ENCODE results near the gene ERAL1. TPM values are rescaled to one million over a fixed set of nuclear protein-coding genes. Genes with fewer than 3 reads are reported as not detected.

ERAL1 gene
- total RNA-seq, 1 donor: 39.3 TPM

GRCh38 chr17:28849281-28849680 lies 5.5 kb upstream of the ERAL1 start:
- peak; percentile 10 for TF ChIP-seq CTCF (IDR thresholded peaks at IDR 0.05; ENCODE audit: insufficient read depth, low read depth, low read length)
- peak; percentile 7 for DNase-seq (ENCODE audit: low read depth)
- H3K4me3 ChIP-seq (ENCODE audit: low read depth, low read length): no peak overlapping the region

GRCh38 chr17:28853295-28853694 lies 1.5 kb upstream of the ERAL1 start:
- no peak for DNase-seq (ENCODE audit: low read depth)
- no peak for TF ChIP-seq CTCF (IDR thresholded peaks at IDR 0.05; ENCODE audit: insufficient read depth, low read depth, low read length)

GRCh38 chr17:28855336-28855679 lies 492 bp downstream of the ERAL1 start:
- no peak for TF ChIP-seq CTCF (IDR thresholded peaks at IDR 0.05; ENCODE audit: insufficient read depth, low read depth, low read length)
- no peak for DNase-seq (ENCODE audit: low read depth)
- H3K4me3 ChIP-seq (ENCODE audit: low read depth, low read length): peak overlapping the region; percentile 84

More at GRCh38 chr17:28853295-28853694, 1.5 kb upstream of the ERAL1 start:
- H3K4me3 ChIP-seq (ENCODE audit: low read depth, low read length): no peak overlapping the region

- H3K4me3 ChIP-seq (ENCODE audit: low read depth, low read length): no peak overlapping the region
Observed at GRCh38 chr17:28856028-28856574, 1.3 kb downstream of the ERAL1 start.

GRCh38 chr17:28857905-28858800 lies 3.3 kb downstream of the ERAL1 start:
- no peak for DNase-seq (ENCODE audit: low read depth)
- TF ChIP-seq CTCF (IDR thresholded peaks at IDR 0.05; ENCODE audit: insufficient read depth, low read depth, low read length): no peak
- no peak overlapping the region for H3K4me3 ChIP-seq (ENCODE audit: low read depth, low read length)

More at GRCh38 chr17:28856028-28856574, 1.3 kb downstream of the ERAL1 start:
- no peak for DNase-seq (ENCODE audit: low read depth)
- no peak for TF ChIP-seq CTCF (IDR thresholded peaks at IDR 0.05; ENCODE audit: insufficient read depth, low read depth, low read length)

GRCh38 chr17:28858801-28859355 lies 4.1 kb downstream of the ERAL1 start:
- no peak overlapping the region for H3K4me3 ChIP-seq (ENCODE audit: low read depth, low read length)
- DNase-seq (ENCODE audit: low read depth): no peak
- TF ChIP-seq CTCF (IDR thresholded peaks at IDR 0.05; ENCODE audit: insufficient read depth, low read depth, low read length): no peak

Data from fibroblast of villous mesenchyme (primary cell).